ENCODE data around the gene CRKL.

GRCh38 chr22:20881869-20882815 lies 35.1 kb upstream of the CRKL start:
- TF ChIP-seq POLR2A (IDR thresholded peaks at IDR 0.05; ENCODE audit: extremely low read depth, insufficient read length) (no peak), CTCF (IDR thresholded peaks at IDR 0.05; ENCODE audit: low read depth, low read length) (no peak)

All from NB4 (cell line).